Bronchial epithelial cell (primary cell): ENCODE results near the gene NTS. TPM values are rescaled to one million over a fixed set of nuclear protein-coding genes. Genes with fewer than 3 reads are reported as not detected.

ENCODE experiments used
- DNase-seq: peaks from one replicate; pipeline ENCODE4 v3.0.0-alpha.2; 2010; ENCODE audit warnings: low read depth
- FAIRE-seq: peaks from 2 replicates; lab custom pipeline; 2011; peaks lifted over from hg19 to GRCh38; lab: Jason Lieb, UNC
- H3K27me3 ChIP-seq: 2 replicates; pipeline ENCODE4 v1.5.1; 2011; ENCODE audit warnings: low read length; ENCODE audit not compliant: control insufficient read depth, insufficient read depth
- H3K36me3 ChIP-seq: 2 replicates; pipeline ENCODE4 v1.5.1; 2011; ENCODE audit warnings: low read length; ENCODE audit not compliant: control insufficient read depth, insufficient read depth
- H3K4me3 ChIP-seq: 2 replicates; pipeline ENCODE4 v1.5.1; 2011; ENCODE audit warnings: mild to moderate bottlenecking, low read depth, low read length, control low read depth
- CTCF ChIP-seq: IDR thresholded peaks from 2 replicates; pipeline ENCODE4 v1.5.1; 2011; ENCODE audit warnings: mild to moderate bottlenecking, moderate library complexity, low read length, control low read depth, inconsistent platforms; ENCODE audit not compliant: insufficient read depth, severe bottlenecking
- total RNA-seq: library from RNA; depleted of rRNA; stranded (reverse); fragments of >200 nt; gene quantifications from 2 replicates; pipeline ENCODE4 v1.2.1, GENCODE V29; 2014

The NTS gene
- total RNA-seq, 1 donor from 2014 or later = not detected

- no peaks in the 10 kb centered on the region for H3K27me3 ChIP-seq
Measured at GRCh38 chr12:85927166-85927565, 53.1 kb downstream of the NTS start.

More at GRCh38 chr12:85927166-85927565, 53.1 kb downstream of the NTS start:
- no peak for DNase-seq
- no peak for FAIRE-seq
- Histone ChIP-seq H3K36me3 (no peaks in the 10 kb centered on the region), H3K4me3 (no peak overlapping the region)
- TF ChIP-seq CTCF = no peak

Other genes starting within 250 kb of the NTS start
- 2.1 and 2.7 TPM in 2 replicates for gene RASSF9, start 37.9 kb upstream of the NTS start, total RNA-seq